GM18868 (cell line): ENCODE results near the gene ZBTB22.
"Not testable (repeated sequence)": the region's sequence is repeated elsewhere in the genome, so short reads cannot be mapped to it uniquely, and the experiment has no call there.

Source experiments
- ATAC-seq: cut with Tn5 transposase; IDR thresholded peaks from one replicate; pipeline ENCODE4 v1.9.1; 2021; ENCODE audit warnings: mild to moderate bottlenecking, moderate library complexity; ENCODE audit not compliant: unreplicated experiment

ZBTB22 gene

DNA sequence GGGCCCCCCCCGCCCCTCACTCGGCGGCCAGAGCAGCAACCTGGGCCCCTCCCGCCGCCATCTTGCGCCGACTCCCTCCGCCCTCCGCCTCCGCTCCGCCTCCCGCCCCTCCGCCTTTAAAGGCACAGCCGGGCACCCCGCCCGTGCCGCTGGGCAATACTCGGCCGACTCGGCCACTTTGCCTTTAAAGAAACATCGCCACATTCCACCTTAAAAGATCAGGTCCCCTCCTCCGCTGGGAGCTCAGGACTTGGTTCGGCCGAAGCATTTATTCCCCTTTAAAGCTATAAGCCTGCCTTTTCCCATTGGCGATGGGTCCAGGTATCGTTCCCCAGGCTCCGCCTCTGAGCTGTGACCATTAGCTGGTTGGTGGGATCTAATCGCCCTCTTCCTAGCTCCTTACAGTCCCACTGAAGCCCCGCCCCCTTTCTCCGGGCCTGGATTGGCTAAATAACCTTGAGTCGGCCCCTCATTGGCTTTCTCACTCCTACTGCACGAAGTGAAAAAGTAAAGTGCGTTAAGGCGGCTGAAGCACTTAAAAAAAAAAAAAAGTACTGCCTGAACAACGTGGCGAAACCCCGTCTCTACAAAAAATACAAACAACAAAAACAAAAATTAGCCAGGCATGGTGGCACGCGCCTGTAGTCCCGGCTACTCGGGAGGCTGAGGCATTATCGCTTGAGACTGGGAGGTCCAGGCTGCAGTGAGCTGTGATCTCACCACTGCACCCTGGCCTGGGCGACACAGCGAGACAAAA lies at the start of gene ZBTB22:
ZBTB22 (minus strand) TSS at position 76 of the 757 bp plus-strand sequence. CDS start 828 bp downstream, outside the sequence.
- ATAC-seq, result peak; percentile 48

- ATAC-seq, result no peak
These were observed 49.6 kb upstream of the ZBTB22 start for GRCh38 chr6:33367009-33367714.

DNA sequence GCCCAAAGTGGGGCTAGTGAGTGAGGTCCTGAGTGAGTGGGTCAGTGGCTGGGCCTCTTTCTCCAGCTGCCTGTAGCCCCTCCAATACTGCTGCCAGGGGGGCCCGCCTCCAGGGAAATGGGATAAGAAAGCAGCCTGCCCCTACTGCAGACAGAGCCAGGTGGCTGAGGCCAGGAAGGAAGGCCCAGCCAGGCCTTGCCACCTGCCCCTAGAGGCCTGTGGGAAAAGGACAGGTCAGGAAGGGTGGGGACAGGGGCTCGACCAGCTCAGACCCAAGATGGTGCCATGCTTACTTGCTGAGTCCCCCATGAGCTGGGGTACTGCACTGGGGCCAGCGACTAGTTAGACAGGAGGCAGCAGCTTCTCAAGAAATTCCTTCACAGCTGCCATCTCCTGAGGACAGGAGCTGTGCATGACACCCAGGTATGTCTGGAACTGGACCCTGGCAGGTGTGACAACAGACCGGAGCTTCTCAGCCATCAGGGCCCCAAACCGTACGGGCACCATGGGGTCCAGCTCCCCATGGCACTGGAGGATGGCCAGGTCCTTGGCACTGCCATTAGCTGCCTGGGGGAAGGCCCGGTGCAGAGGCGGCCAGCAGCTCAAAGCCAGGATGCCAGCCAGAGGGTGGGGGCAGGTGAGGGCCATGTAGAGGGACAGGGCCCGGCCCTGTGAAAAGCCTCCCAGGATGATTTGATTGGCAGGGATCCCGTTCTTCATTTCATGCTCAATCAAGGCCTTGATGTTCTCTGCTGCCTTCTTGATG lies 47.8 kb upstream of the ZBTB22 start:
- not testable (repeated sequence) for ATAC-seq

GRCh38 chr6:33364475-33365205 lies 47.1 kb upstream of the ZBTB22 start:
- not testable (repeated sequence) for ATAC-seq

DNA sequence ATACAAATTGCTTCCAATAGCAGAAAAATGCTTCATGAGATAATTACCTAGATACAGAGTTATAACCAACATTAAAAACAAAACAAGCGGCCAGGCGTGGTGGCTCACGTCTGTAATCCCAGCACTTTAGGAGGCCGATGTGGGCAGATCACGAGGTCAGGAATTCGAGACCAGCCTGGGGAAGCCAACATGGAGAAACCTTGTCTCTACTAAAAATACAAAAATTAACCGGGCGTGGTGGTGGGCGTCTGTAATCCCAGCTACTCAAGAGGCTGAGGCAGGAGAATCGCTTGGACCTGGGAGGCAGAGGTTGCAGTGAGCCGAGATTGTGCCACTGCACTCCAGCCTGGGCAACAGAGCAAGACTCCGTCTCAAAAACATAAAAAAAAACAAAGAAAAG lies 45.9 kb upstream of the ZBTB22 start:
- ATAC-seq, result not testable (repeated sequence)

DNA sequence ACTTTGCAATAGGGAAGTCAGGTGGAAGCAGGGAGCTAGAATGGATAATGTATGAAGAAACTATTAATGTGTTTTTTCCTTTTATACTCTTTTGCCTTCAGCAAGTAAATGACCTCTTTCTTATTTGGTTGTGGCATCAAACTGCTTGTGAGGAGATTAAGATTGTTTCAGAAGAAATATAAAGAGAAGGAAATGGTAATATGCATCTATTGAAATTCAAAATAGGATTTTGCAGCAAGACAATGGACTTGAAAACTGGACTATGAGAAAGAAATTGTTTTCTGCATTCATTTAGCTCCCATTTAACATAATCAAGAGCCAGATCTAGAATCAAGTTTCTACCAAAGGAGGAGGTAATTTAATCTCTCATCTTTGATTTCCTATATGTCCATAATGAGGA lies 41.8 kb upstream of the ZBTB22 start:
- no peak for ATAC-seq

DNA sequence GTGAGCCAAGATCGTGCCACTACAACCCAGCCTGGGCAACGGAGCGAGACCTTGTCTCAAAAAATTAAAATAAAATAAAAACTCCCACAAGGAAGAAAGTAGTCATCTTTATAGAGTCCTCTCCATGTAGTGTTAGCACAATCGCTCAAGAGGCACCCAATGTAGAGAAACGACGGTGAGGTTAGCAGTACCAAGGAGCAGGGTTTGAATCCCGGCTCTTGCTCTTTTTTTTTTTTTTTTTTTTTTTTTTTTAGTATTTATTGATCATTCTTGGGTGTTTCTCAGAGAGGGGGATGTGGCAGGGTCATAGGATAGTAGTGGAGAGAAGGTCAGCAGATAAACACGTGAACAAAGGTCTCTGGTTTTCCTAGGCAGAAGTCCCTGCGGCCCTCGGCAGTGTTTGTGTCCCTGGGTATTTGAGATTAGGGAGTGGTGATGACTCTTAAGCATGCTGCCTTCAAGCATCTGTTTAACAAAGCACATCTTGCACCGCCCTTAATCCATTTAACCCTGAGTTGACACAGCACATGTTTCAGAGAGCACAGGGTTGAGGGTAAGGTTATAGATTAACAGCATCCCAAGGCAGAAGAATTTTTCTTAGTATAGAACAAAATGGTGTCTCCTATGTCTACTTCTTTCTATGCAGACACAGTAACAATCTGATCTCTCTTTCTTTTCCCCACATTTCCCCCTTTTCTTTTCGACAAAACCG lies 39.8 kb upstream of the ZBTB22 start:
- ATAC-seq, result not testable (repeated sequence)

GRCh38 chr6:33356295-33356694 lies 38.8 kb upstream of the ZBTB22 start:
- ATAC-seq, result no peak

DNA sequence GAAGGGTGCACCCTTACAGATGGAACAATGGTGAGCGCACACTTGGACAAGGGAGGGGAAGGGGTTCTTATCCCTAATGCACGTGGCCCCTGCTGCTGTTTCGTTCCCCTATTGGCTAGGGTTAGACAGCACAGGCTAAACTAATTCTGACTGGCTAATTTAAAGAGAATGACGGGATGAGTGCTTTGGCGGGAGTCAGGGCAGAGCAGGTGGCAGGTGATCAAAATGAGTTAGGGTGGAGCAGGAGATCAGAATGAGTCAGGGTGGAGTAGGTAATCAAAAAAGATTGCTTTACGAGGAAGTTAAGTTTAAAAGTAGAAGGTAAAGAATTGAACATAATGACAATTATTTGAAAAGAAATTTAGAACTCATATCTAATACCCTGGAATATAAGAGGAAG lies 38.3 kb upstream of the ZBTB22 start:
- not testable (repeated sequence) for ATAC-seq

GRCh38 chr6:33347816-33348215 lies 30.3 kb upstream of the ZBTB22 start:
- ATAC-seq, result no peak

DNA sequence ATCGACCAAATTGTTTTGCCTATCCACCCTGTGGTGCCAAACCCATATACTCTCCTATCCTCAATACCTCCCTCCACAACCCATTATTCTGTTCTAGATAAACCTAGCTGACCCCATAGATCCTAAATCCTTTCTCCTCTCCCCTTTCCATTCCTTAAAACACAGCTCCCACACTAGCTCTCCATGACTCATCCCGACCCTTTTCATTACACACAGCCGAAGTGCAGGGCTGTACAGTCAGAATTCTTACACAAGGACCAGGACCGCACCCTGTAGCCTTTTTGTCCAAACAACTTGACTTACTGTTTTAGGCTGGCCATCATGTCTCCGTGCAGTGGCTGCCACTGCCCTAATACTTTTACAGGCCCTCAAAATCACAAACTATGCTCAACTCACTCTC lies 29.4 kb upstream of the ZBTB22 start:
- not testable (repeated sequence) for ATAC-seq

GRCh38 chr6:33344701-33345697 lies 27.5 kb upstream of the ZBTB22 start:
- no peak for ATAC-seq

- ATAC-seq, result no peak
These were observed 26.5 kb upstream of the ZBTB22 start for GRCh38 chr6:33343953-33344611.

DNA sequence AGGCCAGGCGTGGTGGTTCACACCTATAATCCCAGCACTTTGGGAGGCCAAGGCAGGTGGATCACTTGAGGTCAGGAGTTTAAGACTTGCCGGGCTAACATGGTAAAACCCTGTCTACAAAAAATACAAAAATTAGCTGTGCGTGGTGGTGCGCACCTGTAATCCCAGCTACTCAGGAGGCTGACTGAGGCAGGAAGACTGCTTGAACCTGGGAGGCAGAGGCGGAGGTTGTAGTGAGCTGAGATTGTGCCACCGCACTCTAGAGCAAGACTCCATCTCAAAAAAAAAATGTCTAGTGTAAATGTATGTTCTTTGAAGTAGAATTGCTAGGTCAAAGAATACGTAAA lies 26.0 kb upstream of the ZBTB22 start:
- ATAC-seq, result not testable (repeated sequence)

DNA sequence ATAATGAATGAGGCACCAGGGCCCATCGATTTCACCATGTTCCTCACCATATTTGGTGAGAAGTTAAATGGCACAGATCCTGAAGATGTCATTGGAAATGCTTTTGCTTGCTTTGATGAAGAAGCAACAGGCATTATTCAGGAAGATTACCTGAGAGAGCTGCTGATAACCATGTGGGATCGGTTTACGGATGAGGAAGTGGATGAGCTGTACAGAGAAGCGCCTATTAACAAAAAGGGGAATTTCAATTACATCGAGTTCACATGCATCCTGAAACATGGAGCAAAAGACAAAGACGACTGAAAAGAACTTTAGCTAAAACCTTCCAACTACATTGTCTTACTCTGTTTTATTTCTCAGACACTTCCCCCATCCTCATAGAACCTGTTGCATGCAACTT lies 21.6 kb upstream of the ZBTB22 start:
- ATAC-seq, result no peak

- ATAC-seq, result no peak
These were observed 19.0 kb upstream of the ZBTB22 start for GRCh38 chr6:33336495-33336894.

- ATAC-seq, result no peak
These were observed 18.4 kb upstream of the ZBTB22 start for GRCh38 chr6:33335916-33336315.

GRCh38 chr6:33333666-33334065 lies 16.1 kb upstream of the ZBTB22 start:
- no peak for ATAC-seq

- ATAC-seq, result no peak
These were observed 13.2 kb upstream of the ZBTB22 start for GRCh38 chr6:33330736-33331135.
